Right lobe of liver (tissue), 4 donors: Measurements from ENCODE around the gene RESF1.
"Not testable (repeated sequence)": the region's sequence is repeated elsewhere in the genome, so short reads cannot be mapped to it uniquely, and the experiment has no call there.

Source experiments
- CTCF ChIP-seq, 4 donors: fragments of 200-600 bp in 3 of 4; fragments of 450-650 bp in 1 of 4; IDR thresholded peaks; one replicate each; pipeline versions ENCODE4 v1.5.1 to v1.8.0; 2016 to 2022; ENCODE audit warnings: antibody characterized with exemption in 4 of 4, mild to moderate bottlenecking in 2 of 4
- POLR2A ChIP-seq: fragments of 450-650 bp; IDR thresholded peaks from one replicate; pipeline ENCODE4 v1.6.1; 2017; ENCODE audit warnings: antibody characterized with exemption, mild to moderate bottlenecking
- donor health status: DM: no; HTN: no; CAD: no.
- donor health status: DM: no; HTN: no; CAD: no.
- donor health status: DM: no; HTN: yes; CAD: no.

GRCh38 chr12:31948697-31949359 lies 10.4 kb upstream of the RESF1 start:
- not testable (repeated sequence) for TF ChIP-seq CTCF (IDR thresholded peaks at IDR 0.05); POLR2A
